Ramos (cell line): ENCODE results near the gene THEMIS.
"Not testable (repeated sequence)": the region's sequence is repeated elsewhere in the genome, so short reads cannot be mapped to it uniquely, and the experiment has no call there.

ENCODE experiments used
- in situ Hi-C: fragments of 300-500 bp; cut with MboI; formaldehyde crosslinking; loops from one replicate; pipeline ENCODE4 v1.14.3; 2022; ENCODE audit warnings: low sequenced_read_pairs; ENCODE audit not compliant: unreplicated experiment

Gene THEMIS

GRCh38 chr6:127900935-127901334 is at the start of gene THEMIS:
THEMIS (minus strand) TSS chr6:127901058; CDS start chr6:127900932, 126 bp downstream.
- in situ Hi-C loops, result no loop called here

- in situ Hi-C loops, result no loop called here
These were observed 48.4 kb upstream of the THEMIS start for GRCh38 chr6:127949251-127949650.

- in situ Hi-C loops, result no loop called here
These were observed 45.5 kb upstream of the THEMIS start for GRCh38 chr6:127946388-127946787.

- in situ Hi-C loops, result no loop called here
These were observed 44.7 kb upstream of the THEMIS start for GRCh38 chr6:127945434-127946097.

- in situ Hi-C loops, result no loop called here
These were observed 40.4 kb upstream of the THEMIS start for GRCh38 chr6:127941228-127941627.

GRCh38 chr6:127939442-127940066 is 38.7 kb upstream of the THEMIS start:
- in situ Hi-C loops, result no loop called here

GRCh38 chr6:127938701-127939100 is 37.8 kb upstream of the THEMIS start:
- in situ Hi-C loops, result no loop called here

- in situ Hi-C loops, result no loop called here
These were observed 36.9 kb upstream of the THEMIS start for GRCh38 chr6:127937747-127938146.

GRCh38 chr6:127937102-127937501 is 36.2 kb upstream of the THEMIS start:
- in situ Hi-C loops, result no loop called here

GRCh38 chr6:127934956-127935355 is 34.1 kb upstream of the THEMIS start:
- in situ Hi-C loops, result no loop called here

GRCh38 chr6:127933852-127934840 is 33.3 kb upstream of the THEMIS start:
- in situ Hi-C loops, result no loop called here

GRCh38 chr6:127933137-127933536 is 32.3 kb upstream of the THEMIS start:
- in situ Hi-C loops, result no loop called here

GRCh38 chr6:127932708-127933107 is 31.9 kb upstream of the THEMIS start:
- in situ Hi-C loops, result no loop called here

GRCh38 chr6:127926441-127926840 is 25.6 kb upstream of the THEMIS start:
- in situ Hi-C loops, result not testable (repeated sequence)

GRCh38 chr6:127924440-127924839 is 23.6 kb upstream of the THEMIS start:
- in situ Hi-C loops, result no loop called here

- in situ Hi-C loops, result no loop called here
These were observed 23.2 kb upstream of the THEMIS start for GRCh38 chr6:127924031-127924430.

- in situ Hi-C loops, result no loop called here
These were observed 22.3 kb upstream of the THEMIS start for GRCh38 chr6:127923135-127923534.

- in situ Hi-C loops, result no loop called here
These were observed 21.1 kb upstream of the THEMIS start for GRCh38 chr6:127921982-127922381.

GRCh38 chr6:127920804-127921203 is 19.9 kb upstream of the THEMIS start:
- in situ Hi-C loops, result no loop called here

GRCh38 chr6:127918506-127919427 is 17.9 kb upstream of the THEMIS start:
- in situ Hi-C loops, result no loop called here
